Measurements from ENCODE around the gene STK39.

Gene STK39

DNA sequence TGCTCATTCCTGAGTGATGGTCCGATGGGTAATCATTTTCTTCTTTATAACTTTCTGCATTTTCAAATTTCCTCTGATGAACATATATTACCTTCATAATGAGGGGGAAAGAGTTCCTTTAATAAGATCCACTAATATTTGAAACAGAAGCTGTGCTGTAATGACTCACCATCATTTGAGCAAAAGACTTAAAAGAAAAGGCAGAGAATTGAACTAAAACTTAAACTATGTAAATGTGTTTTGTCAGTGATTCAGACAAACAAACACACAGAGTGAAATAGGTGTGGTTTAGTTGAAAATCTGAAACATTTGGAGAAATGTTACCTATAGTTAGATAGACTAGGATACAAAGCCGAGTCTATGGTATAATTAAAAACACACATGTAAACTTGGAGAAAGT lies 209.6 kb downstream of the STK39 start:
- Mint-ChIP-seq H3K27ac (no peak overlapping the region), H3K36me3 (peaks cover 18% of the 10 kb centered on the region), H3K9me3 (no peaks in the 10 kb centered on the region), H3K4me3 (no peak overlapping the region), H3K4me1 (peaks cover 31% of the 10 kb centered on the region)
- ATAC-seq (no peak), DNase-seq (ENCODE audit: low spot score in 2 of 2) (no peak)

DNA sequence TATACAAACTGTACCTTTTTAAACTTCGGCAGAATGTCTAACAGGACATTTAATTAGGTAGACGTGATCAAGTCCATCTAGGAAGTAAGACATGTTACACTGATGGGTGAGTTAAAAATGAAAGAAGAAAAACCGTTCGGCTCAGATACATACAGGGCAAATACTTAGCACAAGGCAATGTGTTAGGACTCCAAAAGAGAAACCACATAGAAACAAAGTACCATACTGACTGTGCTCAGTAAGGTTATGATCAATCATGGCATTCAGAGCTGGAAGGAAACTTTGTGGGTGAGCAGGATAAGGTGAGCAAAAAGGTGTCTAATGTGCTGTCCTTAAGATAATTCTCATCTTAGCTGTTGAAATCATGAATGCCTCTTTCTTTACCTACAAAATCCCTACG lies 211.9 kb downstream of the STK39 start:
- ATAC-seq (peak; percentile 97), DNase-seq (ENCODE audit: low spot score in 2 of 2) (no peak)
- peak overlapping the region; percentile 49 for H3K4me3 Mint-ChIP-seq
- peaks cover 24% of the 10 kb centered on the region for H3K36me3 Mint-ChIP-seq
- no peaks in the 10 kb centered on the region for H3K9me3 Mint-ChIP-seq
- peaks cover 33% of the 10 kb centered on the region for H3K4me1 Mint-ChIP-seq
- peak overlapping the region; percentile 46 for H3K27ac Mint-ChIP-seq

DNA sequence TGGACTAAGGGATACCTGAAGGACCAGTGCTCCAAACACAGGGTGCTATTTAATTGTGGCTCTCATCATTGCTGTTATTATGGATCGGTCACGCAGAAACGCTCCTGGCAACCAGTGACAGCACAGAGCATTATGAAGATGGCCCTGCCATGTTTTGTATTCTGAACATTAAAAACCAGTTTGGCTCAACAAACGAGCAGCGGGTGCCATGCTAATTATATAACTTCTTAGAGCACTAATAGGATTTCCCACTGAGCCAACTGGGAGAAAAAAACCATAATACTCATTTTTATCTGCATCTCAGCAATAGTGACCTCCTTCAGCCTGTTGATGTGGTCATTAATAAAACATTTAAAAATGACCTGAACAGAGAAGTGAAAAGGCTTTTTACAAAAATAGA lies 212.8 kb downstream of the STK39 start:
- H3K36me3 Mint-ChIP-seq, result peaks cover 24% of the 10 kb centered on the region
- no peak overlapping the region for H3K27ac Mint-ChIP-seq
- ATAC-seq (no peak), DNase-seq (ENCODE audit: low spot score in 2 of 2) (no peak)
- peaks cover 33% of the 10 kb centered on the region for H3K4me1 Mint-ChIP-seq
- H3K4me3 Mint-ChIP-seq, result no peak overlapping the region
- no peaks in the 10 kb centered on the region for H3K9me3 Mint-ChIP-seq

DNA sequence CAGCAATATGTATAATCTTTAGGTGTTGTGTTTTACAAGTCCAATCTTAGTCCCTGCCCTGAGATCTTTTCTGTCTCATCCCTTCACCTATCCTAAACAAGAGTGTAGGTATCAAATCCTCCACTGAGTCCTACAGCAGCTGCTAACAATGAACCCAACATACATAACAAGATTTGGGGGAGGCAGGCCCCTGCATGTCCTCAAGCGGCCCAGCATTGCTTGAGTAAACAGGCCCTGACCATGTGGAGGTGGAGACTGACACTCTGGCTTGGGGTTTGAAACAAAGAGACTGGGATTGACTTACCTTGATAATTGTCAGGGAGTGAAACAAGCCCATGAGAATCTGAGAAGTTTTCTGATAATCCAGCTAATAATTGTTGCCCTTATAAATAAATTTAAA lies 213.4 kb downstream of the STK39 start:
- ATAC-seq (no peak), DNase-seq (ENCODE audit: low spot score in 2 of 2) (no peak)
- H3K4me1 Mint-ChIP-seq, result peaks cover 33% of the 10 kb centered on the region
- peaks cover 24% of the 10 kb centered on the region for H3K36me3 Mint-ChIP-seq
- H3K9me3 Mint-ChIP-seq, result no peaks in the 10 kb centered on the region
- no peak overlapping the region for H3K27ac Mint-ChIP-seq
- H3K4me3 Mint-ChIP-seq, result no peak overlapping the region

DNA sequence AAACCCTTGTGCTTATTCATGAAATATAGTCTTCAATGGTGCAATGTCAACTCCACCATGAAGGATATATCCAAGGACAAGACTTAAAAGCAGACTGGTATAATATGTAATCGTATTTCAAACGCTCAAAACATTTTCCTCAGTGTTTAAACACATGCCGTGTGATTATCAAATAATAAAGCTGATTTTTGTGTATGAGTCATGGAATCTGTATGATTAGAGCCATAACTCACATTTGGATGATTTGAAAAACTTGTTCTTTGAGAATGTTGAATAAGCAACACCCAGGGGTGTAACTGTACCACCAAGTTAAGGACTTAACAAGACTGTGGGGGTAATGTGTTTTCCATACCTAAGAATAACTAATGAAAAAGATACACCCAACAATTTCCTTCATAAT lies 215.3 kb downstream of the STK39 start:
- Mint-ChIP-seq H3K36me3 (peaks cover 17% of the 10 kb centered on the region), H3K4me1 (peaks cover 23% of the 10 kb centered on the region), H3K27ac (peak overlapping the region; percentile 65), H3K9me3 (no peaks in the 10 kb centered on the region), H3K4me3 (no peak overlapping the region)
- ATAC-seq (no peak), DNase-seq (ENCODE audit: low spot score in 2 of 2) (no peak)

DNA sequence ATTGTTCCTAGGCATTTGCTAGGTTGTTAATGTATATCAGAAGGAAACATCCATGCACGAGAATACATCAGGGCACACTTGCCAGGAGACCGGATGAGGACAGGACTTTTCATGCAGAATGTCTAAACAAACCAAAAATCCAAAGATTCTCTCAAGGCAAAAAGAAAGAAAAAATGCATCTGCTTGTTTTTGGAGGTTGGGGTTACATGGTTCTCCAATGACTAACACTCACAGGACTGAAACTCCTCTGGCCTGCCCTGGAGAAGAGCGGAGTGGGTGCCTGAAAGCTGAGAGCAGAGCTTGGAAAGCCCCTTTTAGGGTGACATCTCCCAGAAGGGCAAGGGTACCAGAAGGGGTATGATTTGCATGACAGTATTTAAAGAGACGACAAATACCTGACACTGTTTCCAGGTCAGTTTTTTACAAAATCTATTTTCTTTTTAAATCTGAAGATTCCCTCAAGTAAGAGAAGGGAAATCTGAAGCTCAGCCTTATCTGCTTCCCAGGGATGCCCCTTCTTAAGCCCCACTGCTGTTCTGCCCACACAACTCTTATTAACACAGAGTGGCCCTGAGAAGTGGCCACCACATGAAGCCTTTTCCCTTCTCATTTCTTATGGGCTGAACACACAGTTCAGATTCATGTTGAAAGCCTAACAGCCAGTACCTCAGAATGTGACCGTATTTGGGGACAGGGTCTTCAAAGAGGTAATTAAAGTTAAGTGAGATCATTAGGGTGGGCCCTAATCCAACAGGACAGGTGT lies 216.4 kb downstream of the STK39 start:
- H3K4me1 Mint-ChIP-seq, result peaks cover 17% of the 10 kb centered on the region
- no peak overlapping the region for H3K4me3 Mint-ChIP-seq
- H3K9me3 Mint-ChIP-seq, result no peaks in the 10 kb centered on the region
- H3K36me3 Mint-ChIP-seq, result peaks cover 17% of the 10 kb centered on the region
- peak overlapping the region; percentile 33 for H3K27ac Mint-ChIP-seq
- peak; percentile 79 for ATAC-seq
- DNase-seq (ENCODE audit: low spot score in 2 of 2), result no peak

DNA sequence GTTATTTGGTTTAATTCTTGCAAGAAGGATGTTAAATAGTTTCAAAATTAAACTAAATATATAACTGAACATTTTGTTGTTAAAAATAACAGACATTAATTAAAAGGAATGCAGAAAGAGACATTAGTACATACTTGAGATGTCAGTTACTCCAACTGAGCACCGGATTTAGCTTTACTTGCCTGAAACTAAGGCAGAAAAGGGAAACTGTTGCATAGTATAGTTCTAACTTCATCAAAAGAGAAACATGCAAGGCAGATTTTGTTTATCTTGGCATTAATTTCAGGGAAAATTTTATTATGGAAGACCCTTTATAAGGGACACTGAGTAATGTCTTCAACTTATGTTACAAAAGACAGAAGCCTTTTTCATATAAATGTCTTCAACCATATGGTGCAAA lies 218.3 kb downstream of the STK39 start:
- H3K4me3 Mint-ChIP-seq, result no peak overlapping the region
- ATAC-seq (no peak), DNase-seq (ENCODE audit: low spot score in 2 of 2) (no peak)
- peaks cover 26% of the 10 kb centered on the region for H3K36me3 Mint-ChIP-seq
- no peak overlapping the region for H3K27ac Mint-ChIP-seq
- H3K4me1 Mint-ChIP-seq, result peaks cover 16% of the 10 kb centered on the region
- no peaks in the 10 kb centered on the region for H3K9me3 Mint-ChIP-seq

DNA sequence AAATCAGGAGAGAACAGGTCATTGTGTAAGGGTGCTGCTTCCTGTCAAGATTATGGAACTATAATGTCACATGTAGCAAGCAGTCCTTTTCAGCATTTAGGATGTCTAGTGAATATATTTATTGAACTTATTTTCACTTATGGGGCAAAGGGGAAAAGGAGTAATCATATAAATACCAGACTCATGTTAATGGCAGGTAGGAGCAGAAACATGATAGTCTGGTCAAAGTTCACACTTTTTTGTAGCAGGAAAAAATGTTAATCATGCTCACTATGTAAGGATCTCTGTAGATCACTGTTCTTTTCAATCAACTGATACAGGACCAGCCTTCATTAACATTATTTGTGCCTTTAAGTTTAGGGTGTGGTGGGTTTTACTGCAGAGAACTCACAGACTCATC lies 219.0 kb downstream of the STK39 start:
- Mint-ChIP-seq H3K9me3 (no peaks in the 10 kb centered on the region), H3K4me3 (no peak overlapping the region), H3K4me1 (peaks cover 16% of the 10 kb centered on the region), H3K36me3 (peaks cover 26% of the 10 kb centered on the region), H3K27ac (no peak overlapping the region)
- no peak for ATAC-seq
- DNase-seq (ENCODE audit: low spot score in 2 of 2), result no peak

DNA sequence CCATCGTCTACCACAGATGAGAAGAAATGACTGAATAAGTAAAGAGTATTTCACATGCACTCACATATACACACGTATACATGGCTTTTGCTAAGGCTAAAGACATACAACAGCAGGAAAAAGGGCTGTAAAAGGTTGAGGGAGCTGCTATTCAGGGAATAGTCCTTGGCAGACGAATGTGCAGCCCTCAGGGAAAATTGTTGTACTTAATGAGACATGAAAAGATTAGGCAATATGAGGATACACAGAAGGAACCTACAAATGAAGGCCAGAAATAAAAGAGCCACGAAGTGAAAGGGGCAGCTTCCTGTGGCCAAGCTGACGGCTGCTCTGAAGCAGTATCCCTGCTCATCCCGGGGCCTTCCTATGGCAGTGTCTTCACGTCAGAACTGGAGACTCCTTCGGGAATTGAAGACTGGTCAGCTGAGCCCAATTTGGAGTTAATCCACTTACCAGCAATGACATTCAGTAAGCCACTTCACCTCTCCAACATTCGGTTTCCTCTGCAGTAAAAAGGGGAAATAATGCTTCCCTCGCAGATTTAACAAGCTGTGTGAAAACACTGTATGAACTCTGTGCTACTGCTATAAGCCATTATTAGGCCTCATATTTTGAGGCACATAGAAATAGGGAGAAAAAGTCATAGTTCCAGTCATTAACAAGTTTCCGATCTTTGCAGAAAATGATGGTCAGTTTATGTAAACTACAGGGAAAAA lies 221.8 kb downstream of the STK39 start:
- DNase-seq (ENCODE audit: low spot score in 2 of 2) (no peak), ATAC-seq (no peak)
- H3K9me3 Mint-ChIP-seq, result no peaks in the 10 kb centered on the region
- H3K4me3 Mint-ChIP-seq, result no peak overlapping the region
- no peak overlapping the region for H3K27ac Mint-ChIP-seq
- peaks cover 7% of the 10 kb centered on the region for H3K4me1 Mint-ChIP-seq
- peaks cover 19% of the 10 kb centered on the region for H3K36me3 Mint-ChIP-seq

DNA sequence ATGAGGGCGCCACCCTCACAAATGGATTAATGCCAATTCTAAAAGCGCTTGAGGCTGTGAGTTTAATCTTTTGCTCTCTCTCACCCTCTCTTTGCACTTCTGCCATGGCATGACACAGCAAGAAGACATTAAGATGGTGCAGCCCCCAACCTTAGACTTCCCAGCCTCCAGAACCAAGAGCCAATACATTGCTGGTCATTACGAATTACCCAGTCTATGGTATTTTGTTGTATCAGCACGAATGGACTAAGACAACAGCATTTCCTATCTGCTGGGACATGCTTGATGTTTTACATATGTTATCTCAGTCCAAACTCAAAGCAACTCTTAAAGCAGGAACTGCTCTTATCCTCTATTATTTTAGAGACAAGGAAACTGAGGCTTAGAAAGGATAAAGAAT lies 222.9 kb downstream of the STK39 start:
- no peak overlapping the region for H3K27ac Mint-ChIP-seq
- no peak overlapping the region for H3K4me3 Mint-ChIP-seq
- peaks cover 19% of the 10 kb centered on the region for H3K36me3 Mint-ChIP-seq
- H3K4me1 Mint-ChIP-seq, result peaks cover 6% of the 10 kb centered on the region
- DNase-seq (ENCODE audit: low spot score in 2 of 2) (no peak), ATAC-seq (no peak)
- H3K9me3 Mint-ChIP-seq, result no peaks in the 10 kb centered on the region

DNA sequence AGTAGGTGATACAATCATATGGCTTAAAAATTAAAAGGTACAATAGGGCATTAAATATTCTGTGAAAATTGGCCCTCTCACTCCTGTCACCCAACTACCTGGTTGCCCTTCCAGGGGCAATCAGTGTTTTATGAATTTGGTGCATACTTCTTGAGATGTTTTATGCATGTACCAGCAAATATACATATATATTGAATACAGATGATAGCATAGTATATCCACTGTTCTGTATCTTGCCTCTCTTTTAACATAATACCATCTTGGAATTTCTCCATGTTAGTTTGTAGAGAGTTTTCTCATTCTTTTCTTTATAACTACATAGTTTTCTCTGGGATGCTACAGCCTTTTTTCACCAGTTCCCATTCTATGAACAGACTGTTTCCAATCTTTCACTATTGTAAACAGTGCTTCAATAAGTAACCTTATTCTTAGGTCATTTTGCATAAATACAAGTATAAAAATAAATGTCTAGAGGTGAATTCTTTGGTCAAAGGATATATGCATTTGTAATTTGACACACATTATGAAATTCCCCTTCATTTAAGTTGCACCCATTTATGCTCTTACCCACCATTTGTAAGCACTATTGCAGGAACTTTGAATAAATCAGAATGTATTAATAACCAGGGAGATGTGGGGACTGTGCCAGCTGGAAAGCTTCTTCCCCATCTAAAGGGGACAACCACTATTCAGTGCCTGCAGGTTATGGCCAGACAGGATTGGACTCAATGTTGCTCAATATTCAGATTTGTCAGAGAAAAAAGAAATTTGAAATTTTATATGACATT lies 225.4 kb downstream of the STK39 start:
- H3K4me1 Mint-ChIP-seq, result peaks cover 6% of the 10 kb centered on the region
- no peaks in the 10 kb centered on the region for H3K9me3 Mint-ChIP-seq
- ATAC-seq (no peak), DNase-seq (ENCODE audit: low spot score in 2 of 2) (no peak)
- H3K27ac Mint-ChIP-seq, result no peak overlapping the region
- H3K36me3 Mint-ChIP-seq, result peaks cover 15% of the 10 kb centered on the region
- H3K4me3 Mint-ChIP-seq, result no peak overlapping the region

DNA sequence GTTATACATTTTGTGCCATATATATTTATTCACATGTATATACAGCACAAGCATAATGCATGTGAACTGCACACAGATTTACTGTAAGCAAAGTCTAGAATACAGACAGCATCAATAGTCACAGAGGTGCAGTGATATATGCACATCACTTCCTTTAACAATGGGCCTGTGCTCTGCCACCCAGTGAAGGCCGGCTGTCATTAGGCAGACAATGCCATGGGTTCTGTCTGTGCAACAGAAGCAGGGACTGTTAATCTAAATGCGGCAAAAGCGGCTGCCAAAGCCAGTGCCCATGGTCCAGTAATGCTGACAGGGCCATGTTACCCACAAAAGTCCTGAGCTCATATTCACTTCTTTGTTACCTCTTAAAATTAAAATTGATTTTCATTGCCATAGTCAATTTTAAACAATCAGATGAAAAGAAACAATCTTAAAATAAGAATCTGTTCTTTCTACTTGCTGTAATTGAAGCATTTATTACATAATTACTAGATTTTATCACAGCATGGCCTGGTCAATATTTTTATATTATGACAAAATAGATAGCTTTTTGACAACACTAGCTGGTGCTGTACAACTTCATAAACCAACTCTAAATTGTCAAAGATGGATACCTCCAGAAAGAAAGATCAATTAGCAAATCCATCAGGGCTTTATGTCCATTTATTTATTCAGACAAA lies 232.0 kb downstream of the STK39 start:
- H3K36me3 Mint-ChIP-seq, result peaks cover 20% of the 10 kb centered on the region
- no peak overlapping the region for H3K4me3 Mint-ChIP-seq

DNA sequence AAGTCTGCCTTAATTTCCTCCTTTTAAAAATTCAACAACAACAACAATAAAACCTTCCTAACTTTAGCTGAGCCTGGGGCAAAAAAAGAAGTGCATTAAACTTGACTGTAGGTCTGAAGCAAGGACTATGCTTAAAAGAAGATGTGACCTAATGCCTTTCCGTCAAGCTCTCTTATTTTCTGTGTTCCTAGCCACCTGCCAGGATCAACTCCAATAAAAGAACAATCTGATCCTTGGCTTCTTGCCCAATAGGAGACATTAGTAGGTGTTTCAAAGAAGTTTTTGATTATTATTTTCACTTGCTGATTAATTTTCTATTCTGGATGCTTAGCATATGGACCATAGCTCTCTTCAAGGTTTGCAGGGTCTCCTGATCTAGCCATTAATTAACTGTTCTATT lies 237.5 kb downstream of the STK39 start:
- no peak overlapping the region for H3K4me3 Mint-ChIP-seq
- no peak for DNase-seq (ENCODE audit: low spot score in 2 of 2)
- peaks cover 7% of the 10 kb centered on the region for H3K4me1 Mint-ChIP-seq
- no peak overlapping the region for H3K27ac Mint-ChIP-seq
- H3K9me3 Mint-ChIP-seq, result no peaks in the 10 kb centered on the region
- H3K36me3 Mint-ChIP-seq, result peaks cover 12% of the 10 kb centered on the region
- ATAC-seq, result no peak

More for the DNA sequence above, 232.0 kb downstream of the STK39 start:
- no peak for DNase-seq (ENCODE audit: low spot score in 2 of 2)
- H3K27ac Mint-ChIP-seq, result no peak overlapping the region
- H3K4me1 Mint-ChIP-seq, result no peaks in the 10 kb centered on the region
- no peaks in the 10 kb centered on the region for H3K9me3 Mint-ChIP-seq
- ATAC-seq, result no peak

DNA sequence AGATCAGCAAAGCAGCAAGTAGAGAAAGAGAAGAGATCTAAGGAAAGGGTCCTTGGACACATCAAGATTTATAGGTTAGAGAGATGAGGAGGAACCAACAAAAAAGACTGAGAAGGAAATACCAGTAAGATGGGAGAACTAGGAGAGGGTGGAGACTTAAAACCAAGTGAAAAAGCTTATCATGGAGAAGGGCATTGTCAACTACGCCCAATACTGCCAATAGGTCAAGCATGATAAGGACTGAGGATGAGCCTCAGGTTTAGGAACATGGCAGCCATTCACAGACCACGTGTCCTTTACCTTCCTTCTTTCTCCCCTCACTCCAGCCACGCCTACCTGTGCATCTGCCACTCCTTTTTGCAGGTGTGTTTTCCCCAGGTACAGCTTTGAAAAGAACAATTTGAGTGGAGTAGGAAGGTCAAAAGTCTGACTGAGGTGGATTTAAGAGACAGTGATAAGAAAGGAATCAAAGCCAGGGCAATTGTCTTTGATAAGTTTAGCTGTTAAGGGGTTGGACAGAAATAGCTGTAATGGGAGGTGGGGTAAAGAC lies 238.7 kb downstream of the STK39 start:
- DNase-seq (ENCODE audit: low spot score in 2 of 2) (no peak), ATAC-seq (no peak)
- Mint-ChIP-seq H3K27ac (no peak overlapping the region), H3K9me3 (no peaks in the 10 kb centered on the region), H3K4me3 (no peak overlapping the region), H3K4me1 (peaks cover 7% of the 10 kb centered on the region), H3K36me3 (peaks cover 12% of the 10 kb centered on the region)

DNA sequence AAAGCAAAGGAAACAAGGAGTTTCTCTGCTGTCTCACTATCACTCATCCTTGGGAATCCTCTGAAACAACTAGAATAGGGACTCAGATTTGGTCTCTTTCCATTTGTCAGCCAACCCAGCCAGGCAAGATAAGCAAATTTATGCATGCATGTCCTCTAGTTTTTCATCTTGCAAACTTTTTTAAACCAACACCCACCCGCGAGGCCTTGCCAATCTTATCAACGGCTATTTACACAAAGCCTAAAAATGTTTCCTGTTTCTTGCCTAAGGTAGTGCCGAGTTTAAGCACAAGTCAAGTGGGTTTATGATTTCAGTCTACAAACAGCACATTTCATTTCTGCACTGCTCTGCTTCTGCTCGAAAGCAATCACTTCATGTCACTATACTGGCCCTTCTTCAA lies 240.9 kb downstream of the STK39 start:
- Mint-ChIP-seq H3K4me1 (peaks cover 17% of the 10 kb centered on the region), H3K27ac (no peak overlapping the region), H3K36me3 (no peaks in the 10 kb centered on the region), H3K4me3 (no peak overlapping the region), H3K9me3 (no peaks in the 10 kb centered on the region)
- DNase-seq (ENCODE audit: low spot score in 2 of 2), result no peak
- no peak for ATAC-seq
